H1 (cell line): ENCODE data around the gene ARRDC1. TPM values are rescaled to one million over a fixed set of nuclear protein-coding genes. Genes with fewer than 3 reads are reported as not detected.

Experiments used
- CTCF ChIA-PET: fragments of 300-600 bp; sonication (Branson Sonifier 250); formaldehyde crosslinking; loops from one replicate; lab custom pipeline; 2021; ENCODE audit not compliant: partially characterized antibody; lab: Charles Lee
- POLR2A ChIA-PET: fragments of 300-600 bp; sonication (Branson Sonifier 250); formaldehyde crosslinking; loops from one replicate; lab custom pipeline; 2021; ENCODE audit warnings: inconsistent platforms; ENCODE audit not compliant: partially characterized antibody; lab: Charles Lee
- DNase-seq, 2 experiments: peaks; one replicate each; pipeline versions ENCODE4 v3.0.0 to v3.0.0-alpha.2; 2010 to 2022; ENCODE audit warnings: low spot score in 2 of 2, low read depth in 1 of 2, mixed read lengths in 1 of 2
- FAIRE-seq: peaks from 2 replicates; lab custom pipeline; 2011; peaks lifted over from hg19 to GRCh38; lab: Jason Lieb, UNC
- H2AFZ ChIP-seq: 2 replicates; pipeline ENCODE4 v1.8.1; 2012; ENCODE audit warnings: low read length, inconsistent platforms
- H2AK5ac ChIP-seq: 2 replicates; pipeline ENCODE4 v1.6.1; 2013; ENCODE audit warnings: low read depth, low read length
- H2BK120ac ChIP-seq: replicated peaks from 2 replicates; pipeline ENCODE3; 2013; ENCODE audit warnings: low read depth, low read length, inconsistent platforms
- H2BK12ac ChIP-seq: 2 replicates; pipeline ENCODE4 v1.6.1; 2013; ENCODE audit warnings: low read depth, low read length
- H2BK15ac ChIP-seq: 2 replicates; pipeline ENCODE4 v1.6.1; 2013; ENCODE audit warnings: low read length
- H2BK20ac ChIP-seq: 2 replicates; pipeline ENCODE4 v1.6.1; 2013; ENCODE audit warnings: low read length
- H2BK5ac ChIP-seq: 2 replicates; pipeline ENCODE4 v1.6.1; 2013; ENCODE audit warnings: low read depth, low read length
- H3K14ac ChIP-seq: 2 replicates; pipeline ENCODE4 v1.6.1; 2013; ENCODE audit warnings: inconsistent platforms; ENCODE audit not compliant: insufficient read length
- H3K18ac ChIP-seq: 2 replicates; pipeline ENCODE4 v1.6.1; 2013; ENCODE audit warnings: low read length; ENCODE audit errors: extremely low read depth
- H3K23ac ChIP-seq: 2 replicates; pipeline ENCODE4 v1.6.1; 2013; ENCODE audit warnings: inconsistent platforms; ENCODE audit not compliant: insufficient read length
- H3K23me2 ChIP-seq: 2 replicates; pipeline ENCODE4 v1.6.1; 2013; ENCODE audit warnings: low read depth, low read length
- H3K27ac ChIP-seq: 2 replicates; pipeline ENCODE4 v1.6.1; 2011; ENCODE audit warnings: low read depth, low read length, inconsistent platforms
- H3K27me3 ChIP-seq, 4 experiments: replicated peaks in 1 of 4; 1 replicate in 1 of 4; 2 replicates in 3 of 4; pipeline versions ENCODE4 v1.6.1 to v1.8.1; 2011 to 2013; ENCODE audit warnings: low read length in 3 of 4, mild to moderate bottlenecking in 3 of 4, inconsistent platforms in 2 of 4, mixed read lengths in 2 of 4, moderate library complexity in 1 of 4; ENCODE audit not compliant: control insufficient read depth in 3 of 4, insufficient read depth in 3 of 4; ENCODE audit errors: extremely low read depth in 1 of 4
- H3K36me3 ChIP-seq, 4 experiments: 2 replicates each; pipeline versions ENCODE4 v1.6.1 to v1.8.1; 2011 to 2013; ENCODE audit warnings: mild to moderate bottlenecking in 4 of 4, low read length in 3 of 4, moderate library complexity in 2 of 4, control low read depth in 1 of 4, inconsistent platforms in 1 of 4; ENCODE audit not compliant: insufficient read depth in 4 of 4, control insufficient read depth in 2 of 4
- H3K4ac ChIP-seq: replicated peaks from 2 replicates; pipeline ENCODE3; 2013; ENCODE audit warnings: low read length, low read depth, mixed read lengths, inconsistent platforms; ENCODE audit not compliant: insufficient read length
- H3K4me1 ChIP-seq, 4 experiments: replicated peaks in 1 of 4; 1 replicate in 1 of 4; 2 replicates in 3 of 4; pipeline versions ENCODE4 v1.6.1 to v1.8.1; 2011 to 2013; ENCODE audit warnings: low read length in 3 of 4, inconsistent platforms in 2 of 4, mixed read lengths in 1 of 4; ENCODE audit not compliant: insufficient read depth in 4 of 4, control insufficient read depth in 3 of 4
- H3K4me2 ChIP-seq, 2 experiments: 2 replicates each; pipeline versions ENCODE4 v1.6.1 to v1.8.1; 2011 to 2013; ENCODE audit warnings: low read depth in 2 of 2, low read length in 2 of 2, control low read depth in 1 of 2, inconsistent platforms in 1 of 2, mild to moderate bottlenecking in 1 of 2; ENCODE audit not compliant: insufficient read depth in 1 of 2
- H3K4me3 ChIP-seq, 4 experiments: fragments of 200-600, 300-600 bp in 1 of 4; sonication (generic), shearing (Covaris generic), sonication (Bioruptor Twin) in 1 of 4; 2 replicates each; pipeline versions ENCODE4 v1.5.1 to v1.8.1; 2011 to 2016; ENCODE audit warnings: low read length in 4 of 4, low read depth in 3 of 4, control low read depth in 2 of 4, inconsistent platforms in 2 of 4, mild to moderate bottlenecking in 2 of 4, mixed read lengths in 1 of 4, moderate library complexity in 1 of 4; ENCODE audit not compliant: insufficient read depth in 2 of 4; ENCODE audit errors: extremely low read depth in 1 of 4
- H3K56ac ChIP-seq: replicated peaks from 2 replicates; pipeline ENCODE3; 2013; ENCODE audit warnings: low read depth, mild to moderate bottlenecking, mixed read lengths, low read length, inconsistent platforms; ENCODE audit not compliant: insufficient read length
- H3K79me1 ChIP-seq: 2 replicates; pipeline ENCODE4 v1.6.1; 2013; ENCODE audit warnings: low read depth, low read length, control low read depth
- H3K79me2 ChIP-seq, 2 experiments: 2 replicates each; pipeline versions ENCODE4 v1.6.1 to v1.8.1; 2012 to 2013; ENCODE audit warnings: low read length in 2 of 2, mild to moderate bottlenecking in 2 of 2, inconsistent platforms in 1 of 2; ENCODE audit not compliant: insufficient read depth in 2 of 2, control insufficient read depth in 1 of 2
- H3K9ac ChIP-seq, 4 experiments: replicated peaks in 1 of 4; 1 replicate in 1 of 4; 2 replicates in 3 of 4; pipeline versions ENCODE4 v1.6.1 to v1.8.1; 2011 to 2013; ENCODE audit warnings: low read depth in 3 of 4, low read length in 3 of 4, control low read depth in 2 of 4, mild to moderate bottlenecking in 2 of 4, moderate library complexity in 2 of 4, inconsistent platforms in 1 of 4; ENCODE audit errors: extremely low read depth in 1 of 4
- H3K9me3 ChIP-seq, 2 experiments: 2 replicates each; pipeline versions ENCODE4 v1.6.1 to v1.8.1; 2012 to 2013; ENCODE audit warnings: mild to moderate bottlenecking in 2 of 2, moderate library complexity in 2 of 2, control low read depth in 1 of 2, inconsistent platforms in 1 of 2, low read depth in 1 of 2, low read length in 1 of 2, mixed read lengths in 1 of 2; ENCODE audit not compliant: insufficient read depth in 2 of 2
- H4K20me1 ChIP-seq, 2 experiments: replicated peaks in 1 of 2; 2 replicates each; pipeline versions ENCODE3 to v1.8.1; 2011 to 2013; ENCODE audit warnings: inconsistent platforms in 2 of 2, low read length in 2 of 2, mild to moderate bottlenecking in 1 of 2; ENCODE audit not compliant: insufficient read depth in 2 of 2, control insufficient read depth in 1 of 2
- H4K5ac ChIP-seq: 2 replicates; pipeline ENCODE4 v1.6.1; 2013; ENCODE audit warnings: low read length, low read depth, mixed read lengths, inconsistent platforms; ENCODE audit not compliant: insufficient read length
- H4K8ac ChIP-seq: 2 replicates; pipeline ENCODE4 v1.8.0; 2013; ENCODE audit warnings: mild to moderate bottlenecking, moderate library complexity, low read length, inconsistent platforms; ENCODE audit not compliant: insufficient read depth; ENCODE audit errors: extremely low read depth
- H4K91ac ChIP-seq: replicated peaks from 2 replicates; pipeline ENCODE3; 2013; ENCODE audit warnings: low read length, mixed read lengths, inconsistent platforms; ENCODE audit not compliant: insufficient read length
- ASH2L ChIP-seq: fragments of 200-600, 300-600 bp; sonication (generic); IDR thresholded peaks from one replicate; pipeline ENCODE4 v1.7.1; 2017; ENCODE audit warnings: low read length
- CHD1 ChIP-seq: IDR thresholded peaks from 2 replicates; pipeline ENCODE4 v1.6.1; 2012; ENCODE audit warnings: low read depth, low read length, improper control_type of control experiment
- CTCF ChIP-seq, 3 experiments: IDR thresholded peaks; 1 replicate in 2 of 3; 2 replicates in 1 of 3; pipeline versions ENCODE4 v1.5.1 to v1.6.1; 2011; ENCODE audit warnings: low read length in 3 of 3, mild to moderate bottlenecking in 3 of 3, inconsistent platforms in 2 of 3, low read depth in 1 of 3, moderate library complexity in 1 of 3; ENCODE audit not compliant: insufficient read depth in 1 of 3; ENCODE audit errors: control extremely low read depth in 1 of 3
- MAX ChIP-seq: IDR thresholded peaks from 2 replicates; pipeline ENCODE4 v1.6.1; 2012; ENCODE audit warnings: inconsistent platforms
- NANOG ChIP-seq: IDR thresholded peaks from 2 replicates; pipeline ENCODE4 v1.6.1; 2011; ENCODE audit warnings: low read length, low read depth, mild to moderate bottlenecking, inconsistent platforms; ENCODE audit not compliant: insufficient read depth, poor library complexity, severe bottlenecking
- SUZ12 ChIP-seq: fragments of 200-600 bp; sonication (generic); IDR thresholded peaks from 2 replicates; pipeline ENCODE4 v1.6.1; 2012; ENCODE audit warnings: mild to moderate bottlenecking, inconsistent platforms, low read length, moderate library complexity, mixed read lengths
- USF2 ChIP-seq: IDR thresholded peaks from 2 replicates; pipeline ENCODE4 v1.6.1; 2011; ENCODE audit warnings: low read length, improper control_type of control experiment
- WGBS, 2 experiments: shearing (Covaris generic) in 1 of 2; methylation state at CpG; one replicate each; pipeline versions ENCODE4 v1.1.6 to v1.1.7; 2013 to 2015; ENCODE audit warnings: low lambda C conversion rate in 2 of 2, mixed read lengths in 2 of 2, inconsistent platforms in 1 of 2, low coverage in 1 of 2, missing lambda C conversion rate in 1 of 2; ENCODE audit not compliant: insufficient replicate concordance in 2 of 2, insufficient coverage in 1 of 2, insufficient read length in 1 of 2; ENCODE audit errors: extremely low coverage in 1 of 2, missing lambda C conversion rate in 1 of 2; 5-methylcytosine and 5-hydroxymethylcytosine counted together
- polyA plus RNA-seq, 7 experiments: library from polyadenylated mRNA; depleted of rRNA in 3 of 7; stranded (reverse) in 5 of 7; unstranded in 2 of 7; fragments of >200 nt in 5 of 7; fragments of 200-250 nt in 2 of 7; gene quantifications; 1 replicate in 5 of 7; 2 replicates in 1 of 7; 4 replicates in 1 of 7; pipeline versions ENCODE4 v1.2.1 to v1.2.3, GENCODE V29; 2011 to 2013; ENCODE audit warnings: missing spikeins in 2 of 7, mixed read lengths in 2 of 7
- total RNA-seq: library from RNA; stranded (reverse); fragmentation: NEBNext Ultra II Directional; extraction: Animal tissue kit (Norgen Biotek cat#: 25700); gene quantifications from 2 replicates; pipeline ENCODE4 v1.2.1, GENCODE V29; 2021

ARRDC1 gene
- total and polyA plus RNA-seq, 2 of the 8 experiments (the other 6 are each of a cell fraction or from before 2014, with no cell fraction given): 22.0 to 58.4 TPM

- Histone ChIP-seq H2BK12ac (no peak overlapping the region), H3K23me2 (no peaks in the 10 kb centered on the region; the same call in 1 of the 2 replicates), H2BK15ac (no peak overlapping the region), H3K4me2 (no peak overlapping the region), H3K4ac (no peak overlapping the region), H3K79me2 (peaks cover 3 to 90% of the 10 kb centered on the region in 2 experiments), H4K5ac (no peak overlapping the region), H3K27me3 (no peaks in the 10 kb centered on the region), H2BK5ac (no peak overlapping the region), H3K23ac (no peak overlapping the region), H3K36me3 (peaks cover 0 to 7% (median 0%) of the 10 kb centered on the region in 4 experiments; a peak in 2 of 8 replicates), H3K14ac (no peak overlapping the region), H3K27ac (no peak overlapping the region), H3K79me1 (peaks cover 16% of the 10 kb centered on the region), H2BK20ac (no peak overlapping the region), H3K9ac (no peak overlapping the region), H4K20me1 (peaks cover 0 to 17% of the 10 kb centered on the region in 2 experiments), H2AK5ac (no peak overlapping the region), H4K91ac (no peak overlapping the region), H2BK120ac (no peak overlapping the region), H2AFZ (no peak overlapping the region), H3K56ac (no peak overlapping the region), H3K4me3 (no peak overlapping the region), H3K9me3 (no peaks in the 10 kb centered on the region), H4K8ac (no peak overlapping the region; the same call in 1 of the 2 replicates), H3K18ac (no peak overlapping the region), H3K4me1 (peaks cover 0 to 11% (median 2%) of the 10 kb centered on the region in 4 experiments; a peak in 4 of 7 replicates)
- TF ChIP-seq CTCF (IDR thresholded peaks at IDR 0.05; ENCODE audit: control extremely low read depth in 1 of 3, insufficient read depth in 1 of 3, low read depth in 1 of 3, low read length in 3 of 3) (no peak), USF2 (no peak), ASH2L (no peak), NANOG (no peak), SUZ12 (no peak), MAX (no peak), CHD1 (no peak)
- FAIRE-seq (no peak), DNase-seq (no peak)
- WGBS, 2 experiments: 92% methylated on average over 6 of the region's 6 CpGs; no CpG with 5 or more reads in 1 of the 2 experiments
- POLR2A ChIA-PET: interaction anchor here (2.2 kb wide), 1 partner anchor 9 kb away, joined by 10 read pairs; no protein-coding TSS in a partner anchor
- CTCF ChIA-PET: interaction anchor here (0.6 to 0.9 kb wide), 2 partner anchors 10 to 15 kb away, joined by 3 read pairs; no protein-coding TSS in a partner anchor
These were observed 50.9 kb downstream of the ARRDC1 start for GRCh38 chr9:137656416-137656815.
